ENCODE results near the gene RASGRF2.

The RASGRF2 gene

DNA sequence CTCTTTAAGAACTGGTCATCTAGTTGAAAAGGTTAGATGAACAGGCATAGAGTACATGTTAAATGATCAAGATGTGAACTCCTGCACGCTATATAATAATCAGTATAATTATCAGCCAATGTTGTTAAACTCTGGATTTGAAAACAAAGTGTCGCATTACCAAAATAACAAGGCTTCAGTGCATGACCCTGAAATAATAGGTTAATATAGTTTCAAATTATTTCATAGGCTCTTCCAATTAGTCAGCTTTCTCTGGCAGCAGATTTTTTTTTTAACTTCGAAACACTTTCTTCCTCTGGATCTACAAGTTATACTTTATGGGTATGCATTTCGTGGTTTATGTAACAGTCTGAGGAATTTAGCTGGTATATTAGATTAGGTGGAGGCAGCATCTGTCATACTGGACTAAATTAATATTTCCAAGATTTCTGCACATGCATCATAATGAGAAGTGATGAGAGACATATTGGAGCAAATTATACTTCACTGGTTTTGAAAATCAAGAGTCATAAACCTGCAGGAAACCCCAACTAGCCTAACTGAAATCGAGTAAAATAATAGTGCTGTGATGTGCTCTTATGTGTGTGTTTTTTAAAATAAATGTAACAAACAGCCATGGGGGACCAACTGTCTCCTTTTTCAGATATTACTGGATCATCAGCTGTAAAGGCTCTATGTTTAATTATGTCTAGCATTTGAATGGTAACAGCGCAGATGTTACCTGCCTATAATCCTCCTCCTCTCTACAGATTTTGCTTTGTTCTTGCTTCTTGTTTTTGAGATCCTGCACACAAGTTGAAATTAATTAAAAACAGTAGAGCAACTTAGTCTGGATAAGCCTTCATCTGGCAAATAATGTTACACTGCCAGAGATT lies 187.1 kb downstream of the RASGRF2 start:
- no peak overlapping the region for H3K4me3 ChIP-seq (replicated peaks; ENCODE audit: low read depth, low read length)
- TF ChIP-seq, protein P1, sequence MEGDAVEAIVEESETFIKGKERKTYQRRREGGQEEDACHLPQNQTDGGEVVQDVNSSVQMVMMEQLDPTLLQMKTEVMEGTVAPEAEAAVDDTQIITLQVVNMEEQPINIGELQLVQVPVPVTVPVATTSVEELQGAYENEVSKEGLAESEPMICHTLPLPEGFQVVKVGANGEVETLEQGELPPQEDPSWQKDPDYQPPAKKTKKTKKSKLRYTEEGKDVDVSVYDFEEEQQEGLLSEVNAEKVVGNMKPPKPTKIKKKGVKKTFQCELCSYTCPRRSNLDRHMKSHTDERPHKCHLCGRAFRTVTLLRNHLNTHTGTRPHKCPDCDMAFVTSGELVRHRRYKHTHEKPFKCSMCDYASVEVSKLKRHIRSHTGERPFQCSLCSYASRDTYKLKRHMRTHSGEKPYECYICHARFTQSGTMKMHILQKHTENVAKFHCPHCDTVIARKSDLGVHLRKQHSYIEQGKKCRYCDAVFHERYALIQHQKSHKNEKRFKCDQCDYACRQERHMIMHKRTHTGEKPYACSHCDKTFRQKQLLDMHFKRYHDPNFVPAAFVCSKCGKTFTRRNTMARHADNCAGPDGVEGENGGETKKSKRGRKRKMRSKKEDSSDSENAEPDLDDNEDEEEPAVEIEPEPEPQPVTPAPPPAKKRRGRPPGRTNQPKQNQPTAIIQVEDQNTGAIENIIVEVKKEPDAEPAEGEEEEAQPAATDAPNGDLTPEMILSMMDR (IDR thresholded peaks at IDR 0.05; ENCODE audit: low read depth, low read length, missing control alignments), result no peak

DNA sequence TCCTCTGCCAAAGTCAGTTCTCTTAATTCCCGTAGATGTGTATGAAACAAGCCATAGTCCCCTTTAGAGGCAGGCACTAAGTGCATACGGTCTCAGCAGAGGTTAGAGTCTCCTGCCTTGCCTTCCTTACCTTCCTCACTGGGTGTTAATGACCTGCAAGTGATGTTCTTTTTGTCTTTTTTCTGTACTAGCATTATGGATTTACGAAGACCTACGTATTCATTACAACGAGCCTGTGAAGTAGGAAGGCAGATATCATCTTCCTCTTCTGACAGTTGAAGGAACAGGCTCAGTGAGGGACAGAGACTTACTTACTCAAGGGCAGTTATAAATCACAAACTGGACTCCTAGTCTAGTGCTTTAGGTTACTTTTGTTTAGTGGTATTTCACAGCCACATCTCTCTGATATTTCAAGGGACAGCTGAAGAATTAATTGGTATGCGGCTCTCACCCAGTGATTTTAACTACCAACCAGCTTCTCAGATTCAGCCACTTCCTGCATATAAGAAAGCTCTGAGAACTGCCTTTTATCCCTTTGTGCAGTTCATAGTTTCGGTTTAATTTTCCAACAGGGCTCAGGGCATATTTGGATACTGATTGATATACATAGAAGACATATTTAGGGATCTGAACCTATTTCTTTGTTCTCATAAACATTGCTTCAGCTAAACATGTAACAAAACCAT lies 187.9 kb downstream of the RASGRF2 start:
- no peak for DNase-seq (ENCODE audit: extremely low read depth, low read depth)
- no peak overlapping the region for H3K4me3 ChIP-seq (replicated peaks; ENCODE audit: low read depth, low read length)
- TF ChIP-seq, protein P1 (IDR thresholded peaks at IDR 0.05; ENCODE audit: low read depth, low read length, missing control alignments), result no peak

More for the DNA sequence above, 187.1 kb downstream of the RASGRF2 start:
- no peak for DNase-seq (ENCODE audit: extremely low read depth, low read depth)

DNA sequence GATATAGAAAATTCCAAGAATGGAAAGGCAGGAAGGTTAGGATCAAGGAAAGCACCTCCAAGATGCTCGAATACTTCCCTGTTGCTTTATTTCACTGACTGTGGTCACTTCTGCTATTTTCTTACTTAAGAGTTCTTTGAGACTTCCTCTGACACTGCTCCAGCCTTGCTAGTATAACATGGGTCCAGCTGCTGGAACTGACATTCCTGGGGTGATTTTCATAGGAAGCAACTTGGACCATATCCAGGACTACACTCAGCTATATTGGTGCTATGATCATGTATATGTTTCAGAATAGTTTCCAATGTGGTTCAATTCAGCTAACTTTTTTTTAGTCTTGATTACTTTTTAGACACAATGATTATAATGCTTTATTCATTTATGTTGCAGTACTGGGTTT lies 191.4 kb downstream of the RASGRF2 start:
- DNase-seq (ENCODE audit: extremely low read depth, low read depth), result peak; percentile 26

DNA sequence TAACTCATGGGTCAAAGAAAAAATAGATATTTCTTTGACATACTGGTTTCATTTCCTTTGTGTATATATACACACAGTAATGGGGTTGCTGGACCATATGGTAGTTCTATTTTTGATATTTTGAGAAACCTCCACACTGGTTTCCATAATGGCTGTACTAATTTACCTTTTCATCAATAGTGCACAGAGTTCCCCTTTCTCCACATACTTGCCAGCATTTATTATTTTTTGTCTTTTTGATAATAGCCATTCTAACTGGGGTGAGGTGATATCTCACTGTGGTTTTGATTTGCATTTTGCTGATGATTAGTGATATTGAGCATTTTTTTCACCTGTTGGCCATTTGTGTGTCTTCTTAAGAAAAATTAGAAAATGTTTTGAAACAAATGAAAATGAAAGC lies 194.6 kb downstream of the RASGRF2 start:
- H3K4me3 ChIP-seq (replicated peaks; ENCODE audit: low read depth, low read length), result no peak overlapping the region
- no peak for DNase-seq (ENCODE audit: extremely low read depth, low read depth)
- TF ChIP-seq, protein P1 (IDR thresholded peaks at IDR 0.05; ENCODE audit: low read depth, low read length, missing control alignments), result no peak

More for the DNA sequence above, 191.4 kb downstream of the RASGRF2 start:
- TF ChIP-seq, protein P1 (IDR thresholded peaks at IDR 0.05; ENCODE audit: low read depth, low read length, missing control alignments), result no peak
- H3K4me3 ChIP-seq (replicated peaks; ENCODE audit: low read depth, low read length), result no peak overlapping the region

DNA sequence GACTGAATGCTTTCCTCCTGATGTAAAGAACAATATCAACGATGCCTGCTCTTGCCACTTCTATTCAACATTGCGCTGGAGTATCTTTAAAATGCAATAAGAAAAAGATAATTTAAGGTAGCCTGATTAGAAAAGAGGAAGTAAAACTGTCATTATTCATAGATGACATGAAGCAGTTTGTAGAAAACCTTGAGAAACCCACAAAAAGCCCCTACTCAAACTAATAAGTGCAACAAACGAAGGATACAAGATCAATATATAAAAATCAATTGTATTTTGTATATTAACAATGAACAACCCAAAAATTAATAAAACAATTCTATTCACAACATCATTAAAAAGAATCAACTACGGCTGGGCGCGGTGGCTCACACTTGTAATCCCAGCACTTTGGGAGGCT lies 196.6 kb downstream of the RASGRF2 start:
- TF ChIP-seq, protein P1 (IDR thresholded peaks at IDR 0.05; ENCODE audit: low read depth, low read length, missing control alignments), result no peak

DNA sequence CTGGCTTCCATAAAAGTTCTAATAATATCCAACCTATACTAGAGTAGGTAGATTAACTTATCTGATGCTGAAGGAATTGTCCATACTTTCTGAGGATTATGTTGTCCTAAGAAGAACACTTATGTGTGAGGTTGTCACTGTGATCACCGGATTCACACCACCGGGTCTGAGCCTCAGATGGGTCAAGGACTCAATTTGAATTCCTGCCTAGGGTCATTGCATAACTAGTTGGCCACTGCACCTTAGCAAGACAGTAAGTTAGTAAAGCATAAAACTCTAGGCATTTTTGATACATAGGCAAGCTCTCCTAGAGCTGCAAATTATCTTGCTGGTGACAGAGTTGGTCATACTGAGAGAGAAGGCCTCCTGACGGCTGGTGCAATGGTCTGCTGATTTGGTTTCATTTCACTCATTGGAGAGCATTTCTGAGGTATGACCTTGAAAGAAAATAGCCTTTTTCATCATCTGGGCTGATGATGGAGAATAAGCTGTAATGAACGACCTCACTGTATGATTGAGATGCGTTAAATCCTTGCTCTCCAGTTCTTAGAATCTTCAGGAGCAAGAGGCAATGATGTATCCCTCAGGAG lies 200.9 kb downstream of the RASGRF2 start:
- H3K4me3 ChIP-seq (replicated peaks; ENCODE audit: low read depth, low read length), result no peak overlapping the region
- TF ChIP-seq, protein P1 (IDR thresholded peaks at IDR 0.05; ENCODE audit: low read depth, low read length, missing control alignments), result no peak
- no peak for DNase-seq (ENCODE audit: extremely low read depth, low read depth)

More for the DNA sequence above, 196.6 kb downstream of the RASGRF2 start:
- H3K4me3 ChIP-seq (replicated peaks; ENCODE audit: low read depth, low read length), result no peak overlapping the region
- DNase-seq (ENCODE audit: extremely low read depth, low read depth), result no peak

Measured in HFF-Myc (cell line).